C4-2B (cell line): ENCODE results near the gene CFAP251.
"Not testable (repeated sequence)": the region's sequence is repeated elsewhere in the genome, so short reads cannot be mapped to it uniquely, and the experiment has no call there.

Source experiments
- H3K27ac ChIP-seq: fragments of 450-650 bp; 2 replicates; pipeline ENCODE4 v1.5.1; 2017
- CTCF ChIP-seq: fragments of 450-650 bp; conservative IDR thresholded peaks from 2 replicates; pipeline ENCODE4 v1.5.1; 2017; ENCODE audit warnings: mild to moderate bottlenecking
- ZFX ChIP-seq: fragments of 450-650 bp; IDR thresholded peaks from 2 replicates; pipeline ENCODE4 v1.6.1; 2017

The CFAP251 gene

DNA sequence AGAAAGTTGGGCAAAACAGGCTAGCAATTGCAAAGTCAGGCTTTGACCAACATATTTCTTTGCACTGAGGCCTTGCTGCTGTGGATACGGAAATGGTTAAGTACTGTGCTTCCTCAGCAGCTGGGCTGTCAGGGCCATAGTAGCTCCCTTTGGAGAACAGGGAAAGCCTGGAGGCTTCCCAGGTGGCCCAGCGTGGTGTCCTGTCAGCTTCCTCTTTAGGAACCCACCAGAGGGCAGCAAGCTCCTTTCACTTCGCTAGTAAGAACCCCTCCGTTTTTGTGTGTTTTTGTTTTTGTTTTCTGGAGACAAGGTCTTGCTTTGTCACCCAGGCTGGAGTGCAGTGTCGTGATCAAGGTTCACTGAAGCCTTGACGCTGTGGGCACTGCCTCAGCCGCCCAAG, 1.7 kb upstream of the CFAP251 start:
- H3K27ac ChIP-seq = no peak overlapping the region

GRCh38 chr12:121918679-121919038, 267 bp downstream of the CFAP251 start:
- H3K27ac ChIP-seq = peak overlapping the region; percentile 66
- TF ChIP-seq CTCF (no peak), ZFX (no peak)

More for the DNA sequence above, 1.7 kb upstream of the CFAP251 start:
- TF ChIP-seq CTCF = no peak

GRCh38 chr12:121921066-121921465, 2.7 kb downstream of the CFAP251 start:
- no peak for TF ChIP-seq CTCF
- TF ChIP-seq ZFX = no peak
- no peak overlapping the region for H3K27ac ChIP-seq

DNA sequence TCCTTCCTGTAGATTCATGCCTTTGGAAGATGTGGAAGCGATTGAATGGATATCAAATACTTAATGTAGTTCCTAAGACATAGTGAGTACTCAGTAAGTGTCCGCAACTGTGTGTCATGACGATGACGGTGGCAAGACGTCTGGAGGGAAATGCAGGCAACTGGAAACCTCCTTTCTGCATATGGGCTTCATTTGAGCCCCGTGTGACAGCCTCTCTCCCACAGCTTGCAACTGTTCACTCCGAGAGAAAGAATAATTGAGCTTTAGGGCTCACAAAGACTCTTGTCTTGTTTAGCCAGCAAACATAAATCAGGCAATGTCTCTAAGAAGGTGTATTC, 6.9 kb downstream of the CFAP251 start:
- H3K27ac ChIP-seq = no peak overlapping the region
- no peak for TF ChIP-seq CTCF
- TF ChIP-seq ZFX = no peak

DNA sequence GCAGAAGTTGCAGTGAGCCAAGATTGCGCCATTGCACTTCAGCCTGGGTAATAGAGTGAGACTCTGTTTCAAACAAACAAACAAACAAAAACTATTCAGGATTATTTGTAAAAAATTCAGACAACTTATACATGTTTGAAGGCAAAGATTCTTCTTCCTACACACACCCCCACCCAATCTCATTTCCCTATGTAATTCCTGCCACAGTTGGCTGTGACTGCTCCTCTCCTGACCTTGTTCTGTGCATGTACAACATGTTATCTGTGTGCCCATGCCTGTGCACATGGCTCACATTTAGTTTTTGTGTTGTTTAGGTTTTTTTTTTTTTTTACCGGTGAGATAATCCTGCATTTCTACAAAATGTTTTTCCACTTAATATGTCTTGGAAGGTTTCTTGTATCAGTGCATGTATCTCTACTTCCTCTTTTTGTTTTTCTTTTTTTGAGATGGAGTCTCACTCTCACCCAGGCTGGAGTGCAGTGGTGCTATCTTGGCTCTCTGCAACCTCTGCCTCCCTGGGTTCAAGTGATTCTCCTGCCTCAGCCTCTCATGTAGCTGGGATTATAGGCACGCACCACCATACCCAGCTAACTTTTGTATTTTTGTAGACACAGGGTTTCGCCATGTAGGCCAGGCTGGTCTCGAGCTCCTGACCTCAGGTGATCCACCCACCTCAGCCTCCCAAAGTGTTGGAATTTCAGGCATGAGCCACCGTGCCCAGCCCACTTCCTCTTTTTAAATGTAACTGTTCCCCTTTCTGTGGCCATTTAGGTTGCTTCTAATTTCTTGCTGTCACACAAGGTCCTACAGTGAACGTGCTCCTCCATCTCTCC, 8.7 kb downstream of the CFAP251 start:
- TF ChIP-seq ZFX (no peak), CTCF (no peak)
- H3K27ac ChIP-seq = no peak overlapping the region

- TF ChIP-seq CTCF (no peak), ZFX (no peak)
- no peak overlapping the region for H3K27ac ChIP-seq
Measured at GRCh38 chr12:121927813-121928212, 9.4 kb downstream of the CFAP251 start.

DNA sequence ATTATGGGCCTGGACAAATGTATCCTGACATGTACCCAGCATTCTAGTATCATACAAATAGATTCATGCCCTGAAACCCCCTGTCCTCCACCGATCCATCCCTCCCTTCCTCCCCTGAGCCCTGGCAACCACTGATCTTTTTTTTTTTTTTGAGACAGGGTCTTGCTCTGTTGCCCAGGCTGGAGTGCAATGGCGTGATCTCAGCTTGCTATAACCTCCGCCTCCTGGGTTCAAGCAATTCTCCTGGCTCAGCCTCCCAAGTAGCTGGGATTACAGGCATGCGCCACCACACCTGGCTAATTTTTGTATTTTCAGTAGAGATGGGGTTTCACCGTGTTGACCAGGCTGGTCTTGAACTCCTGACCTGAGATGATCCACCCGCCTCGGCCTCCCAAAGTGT, 11.2 kb downstream of the CFAP251 start:
- H3K27ac ChIP-seq = not testable (repeated sequence)

- no peak overlapping the region for H3K27ac ChIP-seq
- TF ChIP-seq CTCF (no peak), ZFX (no peak)
Measured at GRCh38 chr12:121930862-121931261, 12.5 kb downstream of the CFAP251 start.
